Measurements from ENCODE around the gene ACTN2.
A peak's percentile ranks its signal among the peaks of the same experiment; 100 is the strongest.

Gene ACTN2

DNA sequence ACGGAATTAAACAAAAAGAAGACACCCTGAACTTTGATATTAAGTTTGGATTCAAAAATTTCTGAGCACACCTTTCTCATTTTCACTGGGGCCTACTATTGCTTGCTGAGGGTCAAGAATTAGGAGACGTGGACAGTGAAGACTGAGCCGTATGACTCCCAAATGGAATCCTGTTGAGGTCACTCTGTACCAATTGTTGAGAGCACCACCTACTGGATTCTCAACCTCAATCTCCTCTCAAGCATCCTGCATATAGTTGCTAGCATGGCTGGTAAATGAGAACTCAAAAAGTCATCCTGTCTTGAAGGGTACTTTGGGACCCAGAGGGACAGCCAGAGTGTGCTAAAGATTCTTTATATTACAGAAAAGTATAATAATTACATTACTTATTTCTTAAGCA lies 88.6 kb downstream of the ACTN2 start:
- DNase-seq (ENCODE audit: low spot score) = peak; percentile 54

DNA sequence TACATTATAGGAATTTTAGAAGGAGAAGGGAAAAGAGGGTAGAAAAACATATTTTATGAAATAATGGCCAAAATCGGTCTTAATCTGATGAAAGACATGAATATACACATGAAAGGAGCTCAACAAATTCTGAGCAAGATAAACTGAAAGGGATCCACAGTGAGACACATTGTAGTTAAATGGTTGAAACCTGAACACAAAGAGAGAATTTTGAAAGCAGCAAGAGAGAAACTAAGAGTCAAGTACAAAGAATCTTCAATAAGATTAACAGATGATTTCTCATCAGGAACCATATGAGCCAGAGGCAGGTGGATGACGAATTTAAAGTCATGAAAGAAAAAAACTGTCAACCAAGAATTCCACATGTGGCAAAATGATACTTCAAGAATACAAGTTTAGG lies 93.0 kb downstream of the ACTN2 start:
- DNase-seq (ENCODE audit: low spot score) = no peak

DNA sequence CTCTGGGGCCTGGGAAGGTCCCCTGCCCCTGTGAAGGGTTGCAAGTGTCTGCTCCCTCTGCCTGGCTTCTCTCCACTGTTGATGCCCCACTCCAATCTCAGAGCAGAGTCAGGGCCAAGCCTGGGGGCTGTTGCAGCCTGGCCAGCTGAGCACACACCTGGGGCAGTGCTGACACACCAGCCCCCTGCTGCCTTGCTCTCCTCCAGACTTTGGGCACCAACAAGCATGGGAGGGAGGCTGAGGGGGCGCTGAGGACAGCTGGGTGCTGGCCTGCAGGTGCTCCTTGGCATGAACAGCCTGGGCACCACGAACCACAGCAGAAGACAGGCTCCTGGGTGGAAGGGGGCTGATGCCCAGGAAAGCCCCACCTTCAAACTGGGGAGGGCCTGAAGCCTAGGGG lies 99.2 kb downstream of the ACTN2 start:
- no peak for DNase-seq (ENCODE audit: low spot score)

DNA sequence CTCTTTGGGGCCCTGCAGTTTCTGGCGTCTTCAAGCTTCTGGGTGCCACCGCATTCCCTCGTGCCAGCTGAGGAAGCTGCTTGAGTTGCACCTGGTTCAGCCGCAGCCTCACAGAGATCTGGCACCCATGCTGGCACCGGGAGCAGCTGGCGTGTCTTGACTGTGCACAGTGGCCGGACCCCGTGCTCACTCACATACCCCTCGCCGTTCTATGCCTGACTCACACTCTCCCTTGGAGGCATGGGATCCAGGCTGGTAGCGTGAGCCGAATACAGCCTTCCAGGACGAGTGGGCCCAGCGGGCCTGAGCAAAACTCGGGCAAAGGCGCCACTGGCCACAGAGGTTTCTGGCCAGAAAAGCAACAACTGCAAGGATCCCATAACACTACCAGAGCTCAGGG lies 100.2 kb downstream of the ACTN2 start:
- DNase-seq (ENCODE audit: low spot score) = no peak

DNA sequence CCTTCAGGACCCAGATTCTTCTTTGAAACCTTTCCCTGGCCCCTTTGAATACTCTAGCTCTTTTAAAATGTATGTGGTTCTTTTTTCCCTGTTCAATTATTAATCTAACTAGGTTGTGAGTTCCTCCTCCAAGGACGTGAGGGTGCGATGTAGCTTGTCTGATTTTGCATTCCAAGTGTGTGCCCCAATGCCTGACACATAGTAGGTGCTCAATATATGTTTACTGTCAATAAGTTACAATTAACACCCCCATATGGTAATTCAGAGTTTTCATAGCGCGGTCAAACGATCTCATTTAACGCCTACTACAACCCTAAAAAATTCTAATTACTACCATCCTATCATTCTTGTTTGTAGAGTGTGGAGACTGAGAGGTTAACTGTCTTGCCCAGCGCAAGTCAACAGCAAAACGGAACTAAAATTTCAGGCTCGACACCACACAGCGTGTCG lies 108.3 kb downstream of the ACTN2 start:
- DNase-seq (ENCODE audit: low spot score) = no peak

DNA sequence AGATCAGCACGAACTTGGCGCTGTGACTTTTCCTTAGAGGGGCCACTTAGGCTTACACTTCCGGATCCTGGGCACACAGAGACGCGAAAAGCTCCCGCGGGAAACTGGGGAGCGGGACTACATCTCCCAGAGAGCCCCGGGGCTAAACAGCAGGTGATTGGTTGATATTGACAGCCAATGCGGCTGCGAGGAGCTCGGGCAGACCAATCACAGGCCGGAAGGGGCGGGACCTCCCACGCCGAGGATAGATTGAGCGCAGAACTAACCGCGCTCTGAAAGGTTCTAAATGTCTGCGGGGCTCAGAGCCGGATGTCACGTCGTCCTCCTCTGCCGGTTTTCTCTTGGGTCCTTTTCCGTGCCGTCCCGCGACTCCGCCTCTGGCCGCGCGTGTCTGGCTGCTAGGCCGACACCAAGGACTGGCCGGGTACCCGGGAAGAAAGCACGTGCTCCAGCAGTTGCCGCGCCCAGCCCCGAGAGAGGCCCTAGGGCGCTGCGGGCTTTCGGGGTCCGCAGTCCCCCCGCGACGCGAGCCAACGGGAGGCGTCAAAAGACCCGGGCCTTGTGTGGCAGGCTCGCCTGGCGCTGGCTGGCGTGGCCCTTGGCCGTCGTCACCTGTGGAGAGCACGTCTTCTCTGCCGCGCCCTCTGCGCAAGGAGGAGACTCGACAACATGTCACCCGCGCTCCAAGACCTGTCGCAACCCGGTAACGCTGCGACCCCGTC lies 108.9 kb downstream of the ACTN2 start, which contains the start of gene MTR:
Gene MTR, plus strand, starts transcription at position 258 of the 722 bp plus-strand sequence. Its CDS starts 412 bp downstream, at position 670.
- peak; percentile 100 for DNase-seq (ENCODE audit: low spot score)

DNA sequence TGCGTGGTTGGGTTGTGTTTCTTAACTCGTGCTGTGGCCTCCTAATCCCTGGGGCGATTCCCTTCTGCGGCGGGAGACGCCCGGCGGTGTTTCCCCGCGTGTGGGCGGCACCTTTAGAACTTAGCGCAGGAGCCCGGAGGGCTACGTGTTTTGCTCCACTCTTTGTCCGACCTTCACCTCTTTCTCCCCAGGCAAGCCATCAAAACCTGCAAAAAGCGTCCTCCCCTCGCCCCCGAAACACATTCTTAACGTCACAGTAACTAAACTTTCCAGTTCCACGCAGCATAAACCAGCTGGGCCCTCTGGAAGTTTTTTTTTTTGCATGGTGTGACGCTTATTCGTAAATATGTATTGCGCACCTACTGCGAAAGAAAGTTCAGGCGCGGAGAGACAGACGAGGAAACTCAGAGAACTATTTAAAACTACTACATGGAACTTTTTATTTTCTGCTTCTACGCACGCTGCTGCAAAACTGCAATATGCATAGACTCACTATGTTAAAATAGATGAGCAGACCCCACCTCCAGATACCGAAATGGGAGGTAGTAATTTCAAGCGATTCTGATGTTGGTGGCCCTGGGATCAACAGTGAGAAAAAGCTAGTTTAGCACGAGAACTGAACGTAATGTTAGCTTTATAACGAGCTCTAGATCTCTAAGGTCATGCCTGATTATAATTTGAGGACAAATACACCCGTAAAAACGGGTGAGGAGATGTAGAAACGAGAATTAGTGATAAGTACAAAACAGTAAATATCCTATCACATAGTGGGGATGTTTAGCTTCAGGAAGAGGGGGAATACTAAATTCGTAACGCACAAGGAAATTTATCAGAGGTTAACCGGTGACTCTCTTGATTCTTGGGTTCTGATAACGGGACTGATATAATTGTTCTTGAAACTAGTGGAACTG lies 109.7 kb downstream of the ACTN2 start:
- DNase-seq (ENCODE audit: low spot score) = peak; percentile 16

DNA sequence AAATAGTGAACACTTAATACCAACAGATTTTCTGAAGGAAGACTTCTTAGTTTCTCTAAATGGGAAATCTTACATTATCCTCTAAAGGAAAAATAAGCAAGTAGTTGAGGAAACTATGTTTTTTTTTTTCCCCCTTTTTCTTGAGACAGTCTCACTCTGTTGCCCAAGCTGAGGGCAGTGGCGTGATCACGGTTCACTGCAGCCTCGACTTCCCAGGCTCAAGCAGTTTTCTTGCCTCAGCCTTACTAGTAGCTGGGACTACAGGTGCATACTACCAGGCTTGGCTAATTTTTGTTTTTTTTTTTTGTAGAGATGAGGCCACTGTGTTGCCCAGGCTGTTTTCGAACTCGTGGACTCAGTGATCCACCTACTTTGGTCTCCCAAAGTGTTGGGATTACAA lies 112.7 kb downstream of the ACTN2 start:
- DNase-seq (ENCODE audit: low spot score) = no peak

DNA sequence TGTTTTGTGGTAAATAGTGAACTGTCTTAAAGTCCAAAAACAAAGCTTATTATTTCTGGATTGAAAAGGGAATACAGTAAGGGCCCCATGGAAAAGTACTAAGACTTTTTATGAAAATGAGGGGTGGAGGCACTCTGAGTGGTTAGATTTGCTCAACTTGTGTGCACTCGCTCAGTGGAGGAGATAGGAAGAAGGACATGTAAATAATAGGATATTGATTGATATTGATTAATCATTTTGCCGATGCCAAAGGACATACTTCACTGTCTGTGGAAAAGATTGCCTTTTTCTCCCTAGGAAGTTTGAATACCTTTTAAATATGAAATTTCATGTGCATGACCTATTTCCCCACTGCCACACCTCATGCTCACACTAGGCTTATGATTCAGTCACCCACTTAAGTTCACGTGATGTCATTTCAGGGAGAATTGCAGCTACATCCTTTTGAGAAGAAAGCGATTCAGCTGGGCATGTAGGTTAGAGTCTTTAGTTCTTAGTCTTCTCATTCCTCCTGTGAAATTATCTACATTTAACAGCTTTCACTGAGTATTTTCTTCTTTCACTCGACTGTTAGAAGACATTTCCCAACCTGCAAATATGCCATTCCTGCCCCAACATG lies 113.8 kb downstream of the ACTN2 start:
- DNase-seq (ENCODE audit: low spot score) = no peak

DNA sequence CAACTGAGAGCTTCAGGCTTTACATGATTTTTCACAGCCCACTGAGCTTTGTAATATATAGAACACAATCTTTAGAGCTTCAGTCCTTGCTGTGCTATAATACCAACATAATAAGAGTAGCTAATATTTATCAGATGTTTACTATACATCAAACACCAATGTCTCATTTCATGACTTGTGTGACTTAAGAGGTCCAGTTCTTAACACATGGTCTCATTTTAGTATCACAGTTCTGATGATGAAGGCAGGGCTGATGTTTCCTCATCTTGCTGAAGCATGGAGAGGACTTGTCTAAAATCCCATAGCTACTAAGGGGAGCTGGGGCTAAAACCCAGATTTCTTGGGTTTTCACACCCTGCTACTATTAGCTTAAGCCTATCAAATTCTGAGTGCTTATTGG lies 114.3 kb downstream of the ACTN2 start:
- DNase-seq (ENCODE audit: low spot score) = no peak

DNA sequence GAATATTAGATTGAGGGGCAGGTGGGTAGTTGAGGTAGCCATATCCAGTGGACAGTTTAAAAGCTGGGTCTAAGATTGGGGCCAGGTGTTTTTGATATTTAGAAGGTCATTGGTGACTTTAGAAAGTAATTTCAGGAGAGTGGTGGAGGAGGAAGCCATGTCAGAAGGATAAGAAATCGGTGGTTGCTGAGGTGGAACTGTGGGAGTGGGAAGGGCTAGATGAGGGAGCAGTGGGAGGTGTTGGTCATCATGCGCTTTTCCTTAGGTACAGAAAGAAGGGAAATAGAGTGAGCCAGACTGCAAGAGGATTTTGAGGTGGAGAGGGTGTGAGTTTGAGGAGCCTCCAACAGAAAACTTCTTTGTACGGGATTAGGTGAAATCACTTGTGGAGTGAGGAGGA lies 116.0 kb downstream of the ACTN2 start:
- no peak for DNase-seq (ENCODE audit: low spot score)

DNA sequence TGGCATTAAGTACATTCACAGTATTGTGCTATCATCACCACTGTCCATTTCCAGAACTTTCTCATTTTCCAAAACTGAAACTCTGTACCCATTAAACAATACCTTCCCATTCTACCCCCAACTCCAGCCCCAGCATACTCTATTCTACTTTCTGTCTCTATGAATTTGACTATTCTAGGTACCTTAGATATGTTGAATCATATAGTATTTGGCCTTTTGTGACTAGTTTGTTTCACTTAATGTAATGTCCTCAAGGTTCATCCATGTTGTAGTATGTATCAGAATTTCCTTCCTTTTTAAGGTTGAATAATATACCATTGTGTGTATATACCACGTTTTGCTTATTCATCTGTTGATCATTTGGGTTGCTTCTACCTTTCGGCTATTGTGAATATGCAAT lies 120.3 kb downstream of the ACTN2 start:
- no peak for DNase-seq (ENCODE audit: low spot score)

DNA sequence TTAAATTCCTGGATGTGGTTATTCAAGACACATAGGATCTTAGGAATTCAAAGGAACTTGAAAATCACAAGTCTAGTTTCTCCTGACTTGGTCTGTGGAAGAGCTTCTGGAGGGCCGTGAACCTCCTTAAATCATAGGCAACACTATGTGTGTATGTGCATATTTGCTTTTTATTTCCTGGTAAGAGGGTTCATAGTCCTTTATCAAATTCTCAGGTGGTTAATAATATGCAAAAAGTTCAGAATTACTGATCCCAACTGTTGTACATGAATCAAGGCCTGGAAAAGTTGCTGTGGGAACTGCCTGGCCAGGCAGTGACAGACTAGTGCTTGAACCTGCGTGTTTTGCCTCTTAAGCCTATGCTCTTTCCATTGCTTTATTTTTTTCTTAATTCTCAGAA lies 121.7 kb downstream of the ACTN2 start:
- DNase-seq (ENCODE audit: low spot score) = no peak

DNA sequence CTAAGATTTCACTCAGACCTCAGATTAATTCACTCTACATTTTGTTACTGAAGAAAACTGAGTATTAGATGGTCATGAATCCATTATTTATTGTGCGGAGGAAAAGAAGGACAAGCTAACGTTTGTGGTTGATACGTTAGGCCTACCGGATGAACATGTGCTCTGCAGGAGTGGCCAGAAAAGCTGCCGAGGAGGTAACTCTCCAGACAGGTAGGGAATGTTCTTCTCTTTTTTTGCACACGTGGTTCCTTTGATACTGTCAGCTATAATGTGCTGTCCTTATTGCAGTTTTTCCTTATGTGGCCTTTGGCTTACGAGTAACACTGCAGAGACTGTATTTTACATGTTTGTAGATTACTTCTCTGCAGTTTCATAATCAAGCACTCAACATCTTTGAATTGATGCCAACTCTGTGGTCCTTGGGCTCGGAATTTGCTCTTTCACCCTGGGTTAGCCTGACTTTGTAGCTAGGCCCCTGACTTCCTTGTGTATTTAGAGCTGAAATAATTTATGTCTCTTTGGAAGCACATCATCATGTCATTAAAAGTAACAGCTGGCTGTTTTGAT lies 122.3 kb downstream of the ACTN2 start:
- no peak for DNase-seq (ENCODE audit: low spot score)

DNA sequence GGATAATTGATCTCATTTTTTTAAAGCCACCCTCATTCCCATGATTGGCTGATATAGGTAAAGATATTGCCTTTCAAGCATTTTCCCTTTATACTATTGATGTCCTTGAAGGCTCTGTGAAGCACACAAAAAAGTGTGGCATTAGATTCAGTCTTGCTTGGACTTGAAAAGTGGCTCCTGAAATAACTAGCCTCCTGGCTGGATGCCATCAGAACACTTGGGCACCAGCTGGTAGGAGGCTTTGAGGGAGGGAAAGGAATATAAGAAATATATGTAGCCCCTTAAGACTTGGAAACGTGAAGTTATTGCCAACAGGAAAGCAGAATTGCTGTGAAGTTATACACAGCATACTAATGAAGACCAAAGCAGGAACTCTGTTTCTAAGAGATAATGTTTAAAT lies 122.8 kb downstream of the ACTN2 start:
- DNase-seq (ENCODE audit: low spot score) = no peak

DNA sequence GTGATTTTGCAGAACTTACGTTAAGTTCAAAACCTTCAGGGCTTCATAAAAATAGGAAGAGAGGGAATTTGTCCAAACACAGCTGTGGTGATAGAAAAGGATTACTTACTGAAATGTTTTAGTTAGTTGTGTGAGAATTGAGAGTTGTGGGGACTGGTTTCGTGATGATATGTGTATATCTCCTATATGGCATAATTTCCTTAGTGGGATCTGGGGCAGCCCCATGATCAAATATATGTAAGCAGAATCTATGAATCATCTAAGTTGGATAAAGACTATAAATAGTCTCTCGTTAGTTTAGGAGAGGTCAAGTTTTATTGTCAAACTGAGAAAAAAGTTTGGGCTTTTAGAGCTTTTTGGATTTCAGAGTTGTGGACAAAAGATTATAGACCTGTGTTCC lies 123.7 kb downstream of the ACTN2 start:
- no peak for DNase-seq (ENCODE audit: low spot score)

DNA sequence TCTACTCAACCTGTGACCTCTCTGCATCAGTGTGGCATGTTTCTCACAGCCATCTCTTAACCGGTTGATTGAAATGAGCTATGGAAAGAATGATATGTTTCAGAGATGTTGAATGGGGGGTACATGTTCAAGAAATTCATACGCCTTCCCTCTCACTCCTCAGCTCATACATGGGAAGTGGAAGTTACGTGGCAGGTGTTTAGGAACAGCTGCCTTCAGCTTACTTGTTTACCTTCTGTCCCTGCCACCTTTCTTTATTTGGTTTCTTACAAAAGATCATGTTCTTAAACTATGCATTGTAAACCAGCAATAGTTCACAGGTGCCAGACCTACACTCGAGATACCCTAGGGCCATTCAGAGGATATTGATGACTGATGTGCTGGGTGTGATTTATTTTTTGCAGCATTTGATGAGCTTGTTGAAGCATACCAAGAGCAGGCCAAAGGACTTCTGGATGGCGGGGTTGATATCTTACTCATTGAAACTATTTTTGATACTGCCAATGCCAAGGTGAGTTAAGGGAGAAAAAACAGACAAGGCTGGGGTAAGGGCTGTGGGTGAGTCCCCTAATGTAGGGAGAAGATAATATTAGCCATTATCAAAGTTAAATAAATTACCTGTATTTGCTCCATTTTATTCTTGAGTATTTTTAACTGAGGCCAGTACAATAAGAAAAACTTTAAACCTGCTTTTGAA lies 126.2 kb downstream of the ACTN2 start:
- no peak for DNase-seq (ENCODE audit: low spot score)

Data from GM03348 (cell line).